ENCODE measurements around the gene FAHD1. TPM values are rescaled to one million over a fixed set of nuclear protein-coding genes. Genes with fewer than 3 reads are reported as not detected.

FAHD1 gene
- total and polyA plus RNA-seq, 9 of the 15 experiments (the other 6 are each of a cell fraction or from before 2014, with no cell fraction given): 2.2 to 20.9 (median 10.7) TPM

GRCh38 chr16:1782408-1783264 lies 44.4 kb upstream of the FAHD1 start, which contains the start of the genes NUBP2 and SPSB3 (continued):
- TF ChIP-seq, protein P1, sequence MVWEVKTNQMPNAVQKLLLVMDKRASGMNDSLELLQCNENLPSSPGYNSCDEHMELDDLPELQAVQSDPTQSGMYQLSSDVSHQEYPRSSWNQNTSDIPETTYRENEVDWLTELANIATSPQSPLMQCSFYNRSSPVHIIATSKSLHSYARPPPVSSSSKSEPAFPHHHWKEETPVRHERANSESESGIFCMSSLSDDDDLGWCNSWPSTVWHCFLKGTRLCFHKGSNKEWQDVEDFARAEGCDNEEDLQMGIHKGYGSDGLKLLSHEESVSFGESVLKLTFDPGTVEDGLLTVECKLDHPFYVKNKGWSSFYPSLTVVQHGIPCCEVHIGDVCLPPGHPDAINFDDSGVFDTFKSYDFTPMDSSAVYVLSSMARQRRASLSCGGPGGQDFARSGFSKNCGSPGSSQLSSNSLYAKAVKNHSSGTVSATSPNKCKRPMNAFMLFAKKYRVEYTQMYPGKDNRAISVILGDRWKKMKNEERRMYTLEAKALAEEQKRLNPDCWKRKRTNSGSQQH (CRISPR knock-in tag; IDR thresholded peaks at IDR 0.05): no peak
- TF ChIP-seq CREB3 (tag; conservative IDR thresholded peaks at IDR 0.05; ENCODE audit: low read depth) (no peak), ATF7 (IDR thresholded peaks at IDR 0.05) (peak; percentile 94), NR2F6 (CRISPR knock-in tag; IDR thresholded peaks at IDR 0.05) (no peak), KDM4B (IDR thresholded peaks at IDR 0.05; ENCODE audit: borderline replicate concordance in 2 of 2, low read depth in 1 of 2) (no peak; a peak in 1 of 4 replicates), KDM1A (IDR thresholded peaks at IDR 0.05) (no peak), TFAM (CRISPR knock-in tag; conservative IDR thresholded peaks at IDR 0.05) (no peak), FOXA1 (IDR thresholded peaks at IDR 0.05; ENCODE audit: borderline replicate concordance) (no peak), ZNF57 (CRISPR knock-in tag; IDR thresholded peaks at IDR 0.05) (0 out of 2 replicates have a peak, but pooled peaks have one; percentile 15), BRD9 (IDR thresholded peaks at IDR 0.05; ENCODE audit: low read depth, partially characterized antibody) (no peak), ZNF311 (CRISPR knock-in tag; IDR thresholded peaks at IDR 0.05) (no peak), GABPB2 (CRISPR knock-in tag; conservative IDR thresholded peaks at IDR 0.05) (no peak), EP400 (IDR thresholded peaks at IDR 0.05) (peak; percentile 93), ETV6 (IDR thresholded peaks at IDR 0.05; ENCODE audit: borderline replicate concordance in 1 of 2, low read depth in 2 of 2, low read length in 1 of 2) (no peak), ETV6 (CRISPR knock-in tag; IDR thresholded peaks at IDR 0.05; ENCODE audit: borderline replicate concordance) (no peak), TOE1 (IDR thresholded peaks at IDR 0.05; ENCODE audit: borderline replicate concordance) (no peak), TOE1 (CRISPR knock-in tag; IDR thresholded peaks at IDR 0.05; ENCODE audit: borderline replicate concordance, low read depth) (no peak), HLTF (IDR thresholded peaks at IDR 0.05) (no peak), HDAC3 (IDR thresholded peaks at IDR 0.05; ENCODE audit: borderline replicate concordance, partially characterized antibody) (no peak), LEF1 (IDR thresholded peaks at IDR 0.05) (no peak), NEUROD1 (IDR thresholded peaks at IDR 0.05; ENCODE audit: borderline replicate concordance, low read depth, low read length, partially characterized antibody) (peak; percentile 98), E2F6 (IDR thresholded peaks at IDR 0.05; ENCODE audit: borderline replicate concordance in 1 of 2, extremely low read depth in 1 of 2, insufficient read depth in 1 of 2, insufficient read length in 1 of 2, low read depth in 1 of 2, low read length in 1 of 2, poor library complexity in 1 of 2, severe bottlenecking in 1 of 2) (peak in 1 of 2 experiments; percentile 65)
- TF ChIP-seq, protein P2, sequence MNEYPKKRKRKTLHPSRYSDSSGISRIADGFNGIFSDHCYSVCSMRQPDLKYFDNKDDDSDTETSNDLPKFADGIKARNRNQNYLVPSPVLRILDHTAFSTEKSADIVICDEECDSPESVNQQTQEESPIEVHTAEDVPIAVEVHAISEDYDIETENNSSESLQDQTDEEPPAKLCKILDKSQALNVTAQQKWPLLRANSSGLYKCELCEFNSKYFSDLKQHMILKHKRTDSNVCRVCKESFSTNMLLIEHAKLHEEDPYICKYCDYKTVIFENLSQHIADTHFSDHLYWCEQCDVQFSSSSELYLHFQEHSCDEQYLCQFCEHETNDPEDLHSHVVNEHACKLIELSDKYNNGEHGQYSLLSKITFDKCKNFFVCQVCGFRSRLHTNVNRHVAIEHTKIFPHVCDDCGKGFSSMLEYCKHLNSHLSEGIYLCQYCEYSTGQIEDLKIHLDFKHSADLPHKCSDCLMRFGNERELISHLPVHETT (CRISPR knock-in tag; conservative IDR thresholded peaks at IDR 0.05 in 1 of 2, IDR thresholded peaks at IDR 0.05 in 1 of 2): peak in 1 of 2 experiments; percentile 97; a peak in 2 of 4 replicates

Data from K562 (cell line).